SIG-M5 treated with dmso at 0.1 percent for 504 hours (cell line): ENCODE results near the gene ATXN2.
"Not testable (repeated sequence)": the region's sequence is repeated elsewhere in the genome, so short reads cannot be mapped to it uniquely, and the experiment has no call there.

Source experiments
- DNase-seq: peaks from one replicate; lab custom pipeline; 2025; ENCODE audit not compliant: unreplicated experiment; lab: John Stamatoyannopoulos, UW

The ATXN2 gene

DNA sequence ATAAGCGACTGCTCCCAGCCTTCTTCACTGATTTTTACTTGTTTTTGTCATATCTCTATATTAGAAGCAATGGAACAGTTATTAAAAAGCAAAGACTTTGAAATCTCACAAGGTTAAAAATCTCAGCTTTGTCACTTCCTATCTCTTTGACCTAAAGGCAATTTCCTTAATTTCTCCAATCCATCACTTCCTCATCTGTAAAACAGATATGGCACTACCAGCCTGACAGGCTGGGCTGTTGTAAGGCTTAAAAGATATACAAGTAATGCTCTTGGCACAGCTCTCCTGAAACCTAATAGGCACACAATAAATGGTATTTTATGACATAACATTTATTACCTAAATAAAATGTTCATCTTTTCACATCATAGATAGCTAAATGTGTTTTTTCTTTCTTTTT is 25.6 kb downstream of the ATXN2 start:
- DNase-seq = no peak

DNA sequence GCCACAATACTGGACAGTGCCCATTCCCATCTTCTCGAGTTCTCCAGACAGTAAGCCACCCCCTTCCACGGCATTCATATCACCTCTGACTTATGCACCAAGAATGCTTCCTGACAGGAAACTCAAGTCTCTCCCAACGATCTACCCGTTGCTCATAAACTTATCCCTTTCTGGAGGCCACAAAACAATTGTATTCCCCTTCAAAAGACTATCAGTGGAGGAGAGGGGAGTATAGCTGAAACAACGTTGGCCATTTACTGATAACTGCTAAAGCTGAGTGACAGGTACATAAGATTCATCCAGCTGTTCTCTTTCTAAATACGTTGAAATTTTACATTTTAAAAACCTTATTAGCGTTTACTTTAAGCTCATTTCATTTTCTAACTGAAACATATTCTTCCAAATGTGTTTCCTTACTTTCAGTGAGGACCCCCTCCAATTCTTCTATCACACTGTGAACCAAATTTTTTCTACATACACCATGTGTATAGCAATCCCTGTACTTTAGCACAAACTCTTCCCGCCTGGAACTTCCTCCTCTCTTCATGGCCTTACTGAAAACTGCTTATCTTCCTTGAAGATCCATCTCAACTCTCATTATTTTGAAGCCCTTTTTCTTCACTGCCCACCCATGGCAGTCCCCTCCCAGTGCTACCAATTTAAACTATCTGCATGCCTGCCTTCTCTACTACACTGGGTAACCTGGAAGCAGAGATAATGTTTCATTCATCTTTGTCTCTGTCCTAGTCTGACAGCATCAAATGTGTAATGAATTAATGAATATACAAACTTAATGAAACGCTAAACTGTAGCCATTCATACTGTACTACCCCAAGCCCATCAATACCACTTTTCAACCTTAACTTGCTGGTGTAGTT is 28.8 kb downstream of the ATXN2 start:
- no peak for DNase-seq

DNA sequence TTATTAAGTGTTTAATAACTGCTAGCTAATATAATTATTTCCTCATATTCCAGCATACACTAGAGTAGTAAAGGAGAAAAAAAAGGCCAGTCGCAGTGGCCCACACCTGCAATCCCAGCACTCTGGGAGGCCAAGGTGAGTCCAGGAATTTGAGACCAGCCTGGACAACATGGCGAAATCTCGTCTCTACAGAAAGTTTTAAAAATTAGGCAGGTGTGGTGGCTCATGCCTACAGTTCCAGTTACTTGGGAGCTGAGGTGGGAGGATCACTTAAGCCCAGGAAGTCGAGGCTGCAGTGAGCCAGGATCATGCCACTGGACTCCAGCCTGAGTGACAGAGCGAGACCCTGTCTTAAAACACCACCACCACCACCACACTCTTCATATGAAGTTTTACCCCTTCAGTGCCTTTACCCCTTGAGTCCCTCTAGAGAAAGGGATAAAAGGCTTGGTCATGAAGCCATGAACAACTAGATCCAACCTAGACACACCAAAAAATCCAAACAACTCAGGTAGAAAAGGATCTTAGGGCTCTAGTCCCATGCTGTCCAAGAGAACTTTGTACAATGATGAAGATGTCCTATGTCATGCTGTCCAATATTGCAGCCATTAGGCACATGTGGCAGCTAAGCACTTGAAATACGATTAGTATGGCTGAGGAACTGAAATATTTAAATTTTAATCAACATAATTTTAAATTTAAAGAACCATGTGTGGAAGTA is 29.6 kb downstream of the ATXN2 start:
- no peak for DNase-seq

DNA sequence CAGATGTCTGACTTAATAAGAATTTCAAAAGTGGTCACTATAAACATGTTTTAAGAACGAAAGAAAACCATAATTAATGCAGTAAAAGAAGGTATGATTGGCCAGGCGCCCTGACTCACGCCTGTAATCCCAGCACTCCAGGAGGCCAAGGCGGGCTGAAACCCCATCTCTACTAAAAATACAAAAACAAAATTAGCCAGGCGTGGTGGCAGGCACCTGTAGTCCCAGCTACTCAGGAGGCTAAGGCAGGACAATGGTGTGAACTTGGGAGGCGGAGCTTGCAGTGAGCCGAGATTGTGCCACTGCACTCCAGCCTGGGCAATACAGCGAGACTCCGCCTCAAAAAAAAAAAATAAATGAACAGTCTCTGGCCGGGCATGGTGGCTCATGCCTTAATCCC is 38.3 kb downstream of the ATXN2 start:
- not testable (repeated sequence) for DNase-seq

DNA sequence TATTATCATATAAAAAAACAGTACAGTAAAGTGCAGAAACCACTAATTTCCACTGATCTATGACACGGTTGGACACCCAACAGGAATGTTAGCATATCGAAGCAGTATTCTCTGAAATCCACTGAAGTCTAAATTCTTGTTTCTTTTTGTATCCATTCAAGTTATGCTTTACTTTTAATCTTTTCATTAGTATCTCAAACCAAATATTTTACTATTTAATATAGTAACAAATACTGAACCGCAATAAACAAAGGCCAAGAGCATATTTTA is 41.1 kb downstream of the ATXN2 start:
- no peak for DNase-seq

DNA sequence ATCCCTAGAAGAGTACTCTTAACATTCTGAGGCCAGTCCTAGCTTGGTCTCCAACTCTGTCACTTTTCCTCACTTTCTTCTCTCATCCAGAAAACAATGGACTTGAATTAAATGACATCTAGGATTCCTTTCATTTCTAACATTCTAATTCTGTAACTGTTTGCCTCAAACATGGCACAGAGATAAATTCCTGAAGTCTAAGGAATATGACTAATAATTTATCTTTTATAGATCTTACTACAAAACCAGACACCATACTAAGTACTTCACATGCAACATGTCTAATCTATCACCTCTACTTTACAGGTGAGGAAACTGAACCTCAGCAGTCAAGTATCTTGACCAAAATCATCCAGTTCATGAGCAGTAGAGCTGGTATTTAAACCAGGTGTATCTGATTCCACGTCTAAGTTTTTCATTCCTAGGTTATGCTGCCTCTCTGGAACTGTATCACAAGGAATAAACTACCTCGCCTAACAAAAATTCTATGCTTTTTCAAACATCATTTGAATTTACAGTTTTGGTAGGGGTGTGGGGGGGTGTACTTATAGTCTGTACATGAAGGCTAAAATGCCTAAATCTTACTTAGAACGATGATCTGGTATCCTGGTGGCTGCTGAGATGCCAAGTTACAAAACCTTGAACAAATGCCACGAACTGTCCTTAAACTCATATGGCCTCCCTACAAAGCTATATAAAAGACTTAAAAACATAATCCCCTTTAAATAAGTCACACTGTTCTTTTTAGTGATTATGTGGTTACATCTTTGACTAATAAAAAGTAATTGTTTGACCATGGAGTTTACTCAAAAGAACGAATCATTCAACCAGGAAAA is 41.6 kb downstream of the ATXN2 start:
- DNase-seq = no peak

DNA sequence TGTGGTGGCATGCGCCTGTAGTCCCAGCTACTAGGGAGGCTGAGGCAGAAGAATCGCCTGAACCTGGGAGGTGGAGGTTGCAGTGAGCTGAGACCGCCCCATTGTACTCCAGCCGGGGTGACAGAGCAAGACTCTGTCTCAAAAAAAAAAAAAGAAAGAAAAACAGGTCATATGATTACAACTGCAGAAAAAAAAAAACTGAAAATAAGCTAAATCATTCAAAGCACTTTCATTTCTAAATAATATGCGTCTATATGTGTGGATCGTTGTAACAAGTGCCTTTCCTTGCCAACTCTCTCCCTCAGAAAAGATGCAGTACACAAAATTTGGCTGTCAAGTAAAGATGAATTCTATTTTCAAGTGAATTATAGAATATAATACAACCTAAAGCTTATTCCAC is 42.4 kb downstream of the ATXN2 start:
- DNase-seq = no peak

DNA sequence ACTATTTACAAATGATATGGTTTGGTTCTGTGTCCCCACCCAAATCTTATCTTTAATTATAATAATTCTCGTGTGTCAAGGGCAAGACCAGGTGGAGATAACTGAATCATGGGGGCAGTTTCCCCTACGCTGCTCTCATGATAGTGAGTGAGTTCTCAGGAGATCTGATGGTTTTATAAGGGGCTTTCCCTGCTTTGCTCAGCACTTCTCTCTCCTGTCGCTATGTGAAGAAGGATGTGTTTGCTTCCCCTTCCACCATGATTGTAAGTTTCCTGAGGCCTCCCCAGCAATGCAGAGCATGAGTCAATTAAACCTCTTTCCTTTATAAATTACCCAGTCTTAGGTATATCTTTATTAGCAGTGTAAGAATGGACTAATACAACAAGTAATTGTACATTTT is 43.8 kb downstream of the ATXN2 start:
- not testable (repeated sequence) for DNase-seq

DNA sequence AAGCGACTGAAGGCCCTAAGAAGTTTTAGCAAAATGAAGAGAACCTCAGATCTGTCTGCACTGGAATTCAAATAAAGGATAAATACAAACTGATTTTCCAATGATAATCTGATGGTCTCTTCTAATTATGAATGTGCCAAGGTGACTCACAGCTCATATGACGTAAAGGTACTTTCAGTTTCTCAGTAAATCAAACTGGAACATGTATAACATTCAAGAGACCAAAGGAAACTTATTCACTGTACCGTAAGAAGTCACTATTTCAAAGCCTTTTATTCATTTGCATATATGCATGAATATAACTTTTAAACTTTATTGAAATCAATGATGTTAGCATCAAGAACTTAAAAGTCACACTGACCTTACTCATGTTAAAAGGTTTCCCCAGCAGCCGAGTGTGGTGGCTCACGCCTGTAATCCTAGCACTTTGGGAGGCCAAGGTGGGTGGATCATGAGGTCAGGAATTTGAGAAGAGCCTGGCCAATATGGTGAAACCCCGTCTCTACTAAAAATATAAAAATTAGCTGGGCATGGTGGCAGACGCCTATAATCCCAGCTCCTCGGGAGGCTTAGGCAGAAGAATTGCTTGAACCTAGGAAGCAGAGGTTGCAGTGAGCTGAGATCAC is 52.2 kb downstream of the ATXN2 start:
- no peak for DNase-seq

DNA sequence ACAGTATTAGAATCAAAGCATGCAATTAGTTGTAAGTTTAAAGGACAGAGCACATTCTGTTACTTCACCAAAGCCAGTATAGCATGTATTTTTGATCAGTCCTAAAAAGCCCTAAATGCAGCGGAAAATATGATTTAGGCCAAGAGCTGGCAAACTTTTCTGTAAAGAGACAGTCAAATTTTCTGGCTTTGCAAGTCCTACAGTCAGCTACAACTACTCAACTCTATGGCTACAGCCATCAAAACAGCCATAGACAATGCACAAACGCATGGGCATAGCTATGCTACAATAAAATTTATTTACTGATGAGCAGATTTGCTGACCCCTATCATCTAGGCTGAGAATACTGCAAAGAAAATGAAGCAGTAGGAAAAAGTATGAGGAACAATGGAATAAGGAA is 52.9 kb downstream of the ATXN2 start:
- no peak for DNase-seq

DNA sequence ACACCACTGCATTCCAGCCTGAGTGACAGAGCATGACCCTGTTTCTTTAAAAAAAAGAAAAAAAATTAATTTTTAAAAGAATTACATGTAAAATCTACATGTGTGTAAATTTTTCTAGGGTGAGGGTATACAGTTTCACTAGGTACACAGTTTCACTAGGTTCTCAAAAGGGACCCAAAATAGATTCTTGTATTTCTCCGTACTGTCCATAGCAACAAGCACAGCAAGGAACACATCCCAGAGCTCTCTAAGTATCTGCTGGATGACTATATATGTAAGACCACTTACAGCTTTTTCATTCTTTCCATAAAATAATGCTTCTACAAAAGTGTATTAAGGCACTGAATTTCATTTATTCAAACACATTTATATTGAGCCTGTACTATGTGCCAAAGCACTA is 55.1 kb downstream of the ATXN2 start:
- DNase-seq = no peak

DNA sequence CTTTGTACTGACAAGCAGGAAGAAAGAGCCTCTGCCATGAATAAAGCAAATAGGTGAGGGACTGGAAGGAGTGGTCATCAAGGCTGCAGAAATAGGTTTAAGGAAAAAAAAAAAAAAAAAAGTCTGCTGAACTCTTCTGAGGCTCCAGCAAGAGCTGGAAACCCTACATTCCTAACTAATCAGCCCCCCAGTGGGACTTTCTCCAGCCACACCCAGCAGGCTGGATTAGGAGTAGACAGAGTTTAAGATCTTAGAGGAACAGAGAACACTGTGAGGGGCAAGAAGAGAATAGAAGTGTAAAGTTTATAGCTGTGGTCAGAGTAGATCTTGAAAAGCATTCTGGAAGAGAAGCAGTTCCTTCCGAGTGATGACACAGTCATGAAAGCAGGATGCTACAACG is 66.4 kb downstream of the ATXN2 start:
- DNase-seq = no peak

DNA sequence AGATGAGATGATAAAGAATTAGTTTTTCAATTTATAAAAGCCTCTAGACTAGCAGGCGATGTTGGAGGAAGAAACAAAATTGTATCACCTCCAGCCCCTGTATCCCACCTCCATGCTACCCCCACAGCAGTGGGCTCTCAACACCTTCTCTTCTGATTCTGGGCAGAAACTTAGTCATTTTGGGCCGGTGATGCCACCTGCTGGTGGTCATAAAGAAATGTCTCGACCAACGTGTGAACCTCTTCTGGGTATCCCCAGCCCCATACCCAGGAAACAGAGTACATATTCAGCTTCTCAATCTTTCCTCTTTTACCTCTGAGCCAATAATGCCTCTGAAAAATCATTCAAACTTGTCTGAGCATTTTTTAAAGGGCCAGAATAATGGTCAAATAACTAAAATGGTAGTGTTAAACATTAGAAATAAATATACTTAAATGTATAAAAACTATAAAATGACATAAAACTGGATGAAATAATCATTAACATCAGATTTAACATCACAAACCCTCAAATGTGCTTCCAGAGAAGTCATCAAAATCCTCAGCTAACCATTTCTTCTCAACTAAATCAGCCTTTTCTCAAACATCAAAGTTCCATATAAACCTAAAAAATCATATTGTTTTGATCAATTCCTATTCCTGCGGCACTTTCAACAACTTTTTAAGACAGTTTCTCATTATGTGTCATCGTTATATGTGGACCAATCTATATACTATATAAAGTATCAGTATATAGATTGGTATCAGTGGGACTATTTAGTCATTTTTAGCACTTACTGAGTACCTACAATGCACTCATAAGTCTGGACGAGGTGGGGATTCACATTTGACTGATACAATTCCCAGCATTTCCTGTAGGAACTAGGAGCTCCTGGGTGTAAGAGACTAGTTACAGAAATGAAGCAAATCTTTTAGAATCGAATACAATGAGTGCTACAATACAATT is 69.4 kb downstream of the ATXN2 start:
- peak; percentile 58 for DNase-seq

DNA sequence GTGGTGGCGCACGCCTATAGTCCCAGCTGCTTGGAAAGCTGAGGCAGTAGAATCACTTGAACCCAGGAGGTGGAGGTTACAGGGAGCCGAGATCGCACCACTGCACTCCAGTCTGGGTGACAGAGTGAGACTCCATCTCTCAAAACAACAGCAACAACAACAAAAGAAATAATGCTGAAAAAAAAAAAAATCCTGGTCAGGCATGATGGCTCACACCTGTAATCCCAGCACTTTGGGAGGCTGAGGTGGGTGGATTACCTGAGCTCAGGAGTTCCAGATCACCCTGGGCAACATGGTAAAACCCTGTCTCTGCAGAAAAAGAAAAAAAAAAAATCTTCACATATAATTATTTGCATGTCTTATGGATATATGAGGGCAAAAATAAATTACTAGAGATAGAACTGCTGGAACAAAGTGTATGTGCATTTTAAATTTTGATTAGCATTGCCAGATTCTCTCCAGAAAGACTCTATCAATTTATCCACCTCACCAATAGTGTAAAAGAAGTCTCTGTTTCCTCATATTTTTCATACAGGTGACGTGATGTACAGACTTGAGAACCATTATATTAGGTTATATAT is 75.4 kb downstream of the ATXN2 start:
- no peak for DNase-seq

DNA sequence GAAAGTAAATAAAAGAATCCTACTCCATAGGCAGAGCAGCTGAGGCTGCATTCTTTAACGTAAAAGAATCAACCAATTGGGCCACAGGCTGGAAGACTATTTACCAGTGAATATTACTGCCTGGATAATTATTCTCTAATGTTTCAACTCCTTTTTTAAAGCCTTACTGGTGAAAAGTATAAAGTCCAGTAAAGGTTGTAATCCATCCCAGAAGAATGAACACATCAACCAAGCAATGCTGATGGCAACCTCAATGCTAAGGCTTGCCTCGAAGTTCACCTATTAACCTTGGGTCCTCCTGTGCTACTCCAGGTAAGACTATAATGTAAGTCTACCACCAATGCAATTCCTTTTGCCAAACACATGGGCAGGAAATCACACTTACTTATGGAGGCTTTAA is 77.3 kb downstream of the ATXN2 start:
- no peak for DNase-seq

DNA sequence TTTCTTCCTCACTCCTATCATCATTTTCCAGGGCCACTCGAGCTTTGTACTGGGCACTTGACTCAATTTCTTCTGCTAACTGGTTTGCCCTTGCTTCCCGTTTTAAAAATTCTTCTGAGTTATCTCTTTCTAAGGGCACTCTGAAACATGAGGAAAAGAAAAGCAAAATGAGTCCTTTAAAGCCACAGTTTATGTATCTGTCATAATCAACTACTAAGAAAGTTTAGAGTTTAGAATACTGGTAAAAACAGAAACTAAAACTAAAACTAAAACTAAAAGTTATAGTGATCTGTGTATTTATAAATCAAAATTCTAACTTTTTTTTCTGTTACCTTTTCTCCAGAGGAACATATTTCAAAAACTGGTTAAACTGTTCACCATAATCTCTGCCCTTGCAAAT is 79.2 kb downstream of the ATXN2 start:
- no peak for DNase-seq

DNA sequence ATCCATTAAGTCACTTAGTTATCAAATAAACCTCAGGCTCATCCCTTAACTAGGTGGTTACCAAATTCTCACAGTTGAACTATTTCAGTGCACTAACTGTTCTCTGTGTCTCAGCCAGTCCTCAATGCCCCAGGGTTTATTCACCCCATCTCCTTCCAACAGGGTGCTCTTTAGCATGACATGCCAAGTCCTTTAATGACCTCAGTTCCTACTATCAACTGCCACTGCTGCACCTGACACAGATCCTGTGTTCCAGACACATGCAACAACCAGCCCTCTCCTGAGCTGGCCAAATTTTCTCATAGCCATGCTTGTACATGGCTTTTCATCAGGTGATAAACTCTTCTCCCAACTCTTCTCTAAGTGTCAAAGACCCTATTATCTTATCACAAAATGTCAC is 80.0 kb downstream of the ATXN2 start:
- DNase-seq = no peak

DNA sequence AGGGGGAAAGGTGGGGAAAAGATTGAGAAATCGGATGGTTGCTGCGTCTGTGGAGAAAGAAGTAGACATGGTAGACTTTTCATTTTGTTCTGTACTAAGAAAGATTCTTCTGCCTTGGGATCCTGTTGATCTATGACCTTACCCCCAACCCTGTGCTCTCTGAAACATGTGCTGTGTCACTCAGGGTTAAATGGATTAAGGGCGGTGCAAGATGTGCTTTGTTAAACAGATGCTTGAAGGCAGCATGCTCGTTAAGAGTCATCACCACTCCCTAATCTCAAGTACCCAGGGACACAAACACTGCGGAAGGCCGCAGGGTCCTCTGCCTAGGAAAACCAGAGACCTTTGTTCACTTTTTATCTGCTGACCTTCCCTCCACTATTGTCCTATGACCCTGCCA is 91.4 kb downstream of the ATXN2 start:
- DNase-seq = not testable (repeated sequence)

DNA sequence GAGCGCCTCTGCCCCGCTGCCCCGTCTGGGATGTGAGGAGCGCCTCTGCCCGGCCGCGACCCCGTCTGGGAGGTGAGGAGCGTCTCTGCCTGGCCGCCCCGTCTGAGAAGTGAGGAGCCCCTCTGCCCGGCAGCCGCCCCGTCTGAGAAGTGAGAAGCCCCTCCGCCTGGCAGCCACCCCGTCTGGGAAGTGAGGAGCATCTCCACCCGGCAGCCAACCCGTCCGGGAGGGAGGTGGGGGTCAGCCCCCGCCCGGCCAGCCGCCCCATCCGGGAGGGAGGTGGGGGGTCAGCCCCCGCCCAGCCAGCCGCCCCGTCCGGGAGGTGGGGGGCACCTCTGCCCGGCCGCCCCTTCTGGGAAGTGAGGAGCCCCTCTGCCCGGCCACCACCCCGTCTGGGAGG is 91.9 kb downstream of the ATXN2 start:
- DNase-seq = not testable (repeated sequence)

DNA sequence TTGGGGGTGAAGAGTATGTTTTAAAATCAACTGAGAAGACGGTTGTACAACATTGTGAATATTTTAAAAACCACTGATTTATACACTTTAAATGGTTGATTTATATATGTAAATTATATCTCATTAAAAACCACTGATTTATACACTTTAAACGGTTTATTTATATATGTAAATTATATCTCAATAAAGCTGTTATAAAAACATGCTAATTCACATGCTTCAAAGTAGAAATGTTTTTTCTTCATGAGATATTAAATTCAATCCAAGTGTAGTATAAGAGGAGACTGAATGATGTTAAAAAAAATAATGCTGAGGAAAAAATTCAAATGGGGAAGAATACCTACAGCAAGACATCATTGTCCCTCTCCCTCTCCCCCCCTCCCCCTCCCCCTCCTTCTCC is 92.9 kb downstream of the ATXN2 start:
- DNase-seq = no peak
